Measurements from ENCODE around the gene CADM4.
A peak's percentile ranks its signal among the peaks of the same experiment; 100 is the strongest.

DNA sequence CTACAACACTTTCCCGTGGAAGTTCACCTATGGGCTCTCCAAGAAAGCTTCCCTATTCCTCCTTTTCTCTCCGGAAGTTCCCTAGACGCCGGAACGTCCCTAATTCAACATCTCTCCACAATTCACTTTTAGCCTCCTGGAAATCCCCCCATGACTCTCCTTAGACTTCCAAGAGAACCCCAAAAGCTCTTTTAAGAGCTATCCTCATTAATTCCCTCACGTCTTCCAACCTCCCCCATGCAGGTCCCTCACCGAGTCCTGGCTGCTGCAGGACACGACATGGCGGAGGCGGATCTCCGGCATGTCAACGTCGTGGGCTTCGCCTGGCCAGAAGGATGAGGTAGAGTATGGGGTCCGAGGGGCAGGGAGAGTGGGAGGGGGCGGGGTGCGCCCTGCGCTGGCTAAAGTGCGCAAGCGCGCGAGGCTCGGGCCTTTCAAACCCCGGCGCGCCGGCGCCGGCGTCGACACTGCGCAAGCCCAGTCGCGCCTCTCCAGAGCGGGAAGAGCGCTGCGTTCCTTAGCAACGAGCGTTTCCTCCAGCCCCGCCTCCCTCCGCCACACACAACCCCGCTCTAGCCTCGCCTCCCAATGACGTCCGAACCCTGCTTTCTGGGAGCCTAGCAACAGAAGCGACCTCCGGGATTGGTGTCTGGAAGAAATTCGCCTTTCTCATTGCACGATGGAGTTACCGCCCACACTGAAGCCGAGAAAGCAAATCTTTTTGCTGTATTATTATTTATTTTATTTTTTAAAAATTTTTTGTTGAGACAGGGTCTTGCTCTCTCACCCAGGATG lies 64.3 kb downstream of the CADM4 start, which contains the start of the genes PINLYP and XRCC1:
- TF ChIP-seq, protein P1, sequence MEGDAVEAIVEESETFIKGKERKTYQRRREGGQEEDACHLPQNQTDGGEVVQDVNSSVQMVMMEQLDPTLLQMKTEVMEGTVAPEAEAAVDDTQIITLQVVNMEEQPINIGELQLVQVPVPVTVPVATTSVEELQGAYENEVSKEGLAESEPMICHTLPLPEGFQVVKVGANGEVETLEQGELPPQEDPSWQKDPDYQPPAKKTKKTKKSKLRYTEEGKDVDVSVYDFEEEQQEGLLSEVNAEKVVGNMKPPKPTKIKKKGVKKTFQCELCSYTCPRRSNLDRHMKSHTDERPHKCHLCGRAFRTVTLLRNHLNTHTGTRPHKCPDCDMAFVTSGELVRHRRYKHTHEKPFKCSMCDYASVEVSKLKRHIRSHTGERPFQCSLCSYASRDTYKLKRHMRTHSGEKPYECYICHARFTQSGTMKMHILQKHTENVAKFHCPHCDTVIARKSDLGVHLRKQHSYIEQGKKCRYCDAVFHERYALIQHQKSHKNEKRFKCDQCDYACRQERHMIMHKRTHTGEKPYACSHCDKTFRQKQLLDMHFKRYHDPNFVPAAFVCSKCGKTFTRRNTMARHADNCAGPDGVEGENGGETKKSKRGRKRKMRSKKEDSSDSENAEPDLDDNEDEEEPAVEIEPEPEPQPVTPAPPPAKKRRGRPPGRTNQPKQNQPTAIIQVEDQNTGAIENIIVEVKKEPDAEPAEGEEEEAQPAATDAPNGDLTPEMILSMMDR (IDR thresholded peaks at IDR 0.05; ENCODE audit: low read depth, low read length, missing input control), result no peak
- TF ChIP-seq, protein P2, sequence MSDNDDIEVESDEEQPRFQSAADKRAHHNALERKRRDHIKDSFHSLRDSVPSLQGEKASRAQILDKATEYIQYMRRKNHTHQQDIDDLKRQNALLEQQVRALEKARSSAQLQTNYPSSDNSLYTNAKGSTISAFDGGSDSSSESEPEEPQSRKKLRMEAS (IDR thresholded peaks at IDR 0.05), result no peak
- TF ChIP-seq, protein P3, sequence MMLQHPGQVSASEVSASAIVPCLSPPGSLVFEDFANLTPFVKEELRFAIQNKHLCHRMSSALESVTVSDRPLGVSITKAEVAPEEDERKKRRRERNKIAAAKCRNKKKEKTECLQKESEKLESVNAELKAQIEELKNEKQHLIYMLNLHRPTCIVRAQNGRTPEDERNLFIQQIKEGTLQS (IDR thresholded peaks at IDR 0.05), result no peak
- TF ChIP-seq RAD21 (IDR thresholded peaks at IDR 0.05) (no peak), YY1 (IDR thresholded peaks at IDR 0.05) (peak; percentile 41), RXRA (IDR thresholded peaks at IDR 0.05) (no peak), JUND (IDR thresholded peaks at IDR 0.05) (no peak), FOXA1 (IDR thresholded peaks at IDR 0.05) (no peak), EGR1 (IDR thresholded peaks at IDR 0.05; ENCODE audit: low read depth in 2 of 2) (no peak)
- TF ChIP-seq, protein P4, sequence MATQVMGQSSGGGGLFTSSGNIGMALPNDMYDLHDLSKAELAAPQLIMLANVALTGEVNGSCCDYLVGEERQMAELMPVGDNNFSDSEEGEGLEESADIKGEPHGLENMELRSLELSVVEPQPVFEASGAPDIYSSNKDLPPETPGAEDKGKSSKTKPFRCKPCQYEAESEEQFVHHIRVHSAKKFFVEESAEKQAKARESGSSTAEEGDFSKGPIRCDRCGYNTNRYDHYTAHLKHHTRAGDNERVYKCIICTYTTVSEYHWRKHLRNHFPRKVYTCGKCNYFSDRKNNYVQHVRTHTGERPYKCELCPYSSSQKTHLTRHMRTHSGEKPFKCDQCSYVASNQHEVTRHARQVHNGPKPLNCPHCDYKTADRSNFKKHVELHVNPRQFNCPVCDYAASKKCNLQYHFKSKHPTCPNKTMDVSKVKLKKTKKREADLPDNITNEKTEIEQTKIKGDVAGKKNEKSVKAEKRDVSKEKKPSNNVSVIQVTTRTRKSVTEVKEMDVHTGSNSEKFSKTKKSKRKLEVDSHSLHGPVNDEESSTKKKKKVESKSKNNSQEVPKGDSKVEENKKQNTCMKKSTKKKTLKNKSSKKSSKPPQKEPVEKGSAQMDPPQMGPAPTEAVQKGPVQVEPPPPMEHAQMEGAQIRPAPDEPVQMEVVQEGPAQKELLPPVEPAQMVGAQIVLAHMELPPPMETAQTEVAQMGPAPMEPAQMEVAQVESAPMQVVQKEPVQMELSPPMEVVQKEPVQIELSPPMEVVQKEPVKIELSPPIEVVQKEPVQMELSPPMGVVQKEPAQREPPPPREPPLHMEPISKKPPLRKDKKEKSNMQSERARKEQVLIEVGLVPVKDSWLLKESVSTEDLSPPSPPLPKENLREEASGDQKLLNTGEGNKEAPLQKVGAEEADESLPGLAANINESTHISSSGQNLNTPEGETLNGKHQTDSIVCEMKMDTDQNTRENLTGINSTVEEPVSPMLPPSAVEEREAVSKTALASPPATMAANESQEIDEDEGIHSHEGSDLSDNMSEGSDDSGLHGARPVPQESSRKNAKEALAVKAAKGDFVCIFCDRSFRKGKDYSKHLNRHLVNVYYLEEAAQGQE (IDR thresholded peaks at IDR 0.05), result no peak

Measured in liver (tissue), 3 donors.